ENCODE data around the gene ZNF598.
A peak's percentile ranks its signal among the peaks of the same experiment; 100 is the strongest.

The ZNF598 gene

GRCh38 chr16:2003231-2003826 is 6.3 kb downstream of the ZNF598 start:
- H3K9me3 ChIP-seq (ENCODE audit: low read depth, low read length), result no peaks in the 10 kb centered on the region
- no peak overlapping the region for H3K4me3 ChIP-seq
- no peak overlapping the region for H3K9ac ChIP-seq (ENCODE audit: insufficient read length)
- peaks cover 55% of the 10 kb centered on the region; the same call in 1 of the 2 replicates for H3K36me3 ChIP-seq (ENCODE audit: insufficient read depth, low read length)
- no peak for TF ChIP-seq EZH2 (IDR thresholded peaks at IDR 0.05)
- H3K27ac ChIP-seq, result no peak overlapping the region
- DNase-seq (ENCODE audit: low read depth, low spot score), result no peak

GRCh38 chr16:2002406-2003230 is 7.0 kb downstream of the ZNF598 start:
- Histone ChIP-seq H3K4me3 (no peak overlapping the region), H3K27ac (no peak overlapping the region), H3K36me3 (ENCODE audit: insufficient read depth, low read length) (peaks cover 53% of the 10 kb centered on the region; the same call in 1 of the 2 replicates), H3K9ac (ENCODE audit: insufficient read length) (no peak overlapping the region), H3K9me3 (ENCODE audit: low read depth, low read length) (no peaks in the 10 kb centered on the region)
- TF ChIP-seq POLR2AphosphoS5 (IDR thresholded peaks at IDR 0.05; ENCODE audit: borderline replicate concordance, low read depth, low read length), result no peak
- TF ChIP-seq FOXP2 (optimal IDR thresholded peaks at IDR 0.05; ENCODE audit: control extremely low read depth, extremely low read length, insufficient read depth), result no peak
- no peak for TF ChIP-seq EZH2 (IDR thresholded peaks at IDR 0.05)
- no peak for DNase-seq (ENCODE audit: low read depth, low spot score)

- no peak for DNase-seq (ENCODE audit: low read depth, low spot score)
- Histone ChIP-seq H3K9me3 (ENCODE audit: low read depth, low read length) (no peaks in the 10 kb centered on the region), H3K36me3 (ENCODE audit: insufficient read depth, low read length) (peaks cover 56% of the 10 kb centered on the region; the same call in 1 of the 2 replicates), H3K9ac (ENCODE audit: insufficient read length) (no peak overlapping the region), H3K4me3 (no peak overlapping the region), H3K27ac (no peak overlapping the region)
- no peak for TF ChIP-seq FOXP2 (optimal IDR thresholded peaks at IDR 0.05; ENCODE audit: control extremely low read depth, extremely low read length, insufficient read depth)
- TF ChIP-seq EZH2 (IDR thresholded peaks at IDR 0.05), result no peak
- no peak for TF ChIP-seq POLR2AphosphoS5 (IDR thresholded peaks at IDR 0.05; ENCODE audit: borderline replicate concordance, low read depth, low read length)
These were observed 7.9 kb downstream of the ZNF598 start for GRCh38 chr16:2001456-2002355.

- H3K36me3 ChIP-seq (ENCODE audit: insufficient read depth, low read length), result peaks cover 58% of the 10 kb centered on the region; the same call in 1 of the 2 replicates
These were observed 8.6 kb downstream of the ZNF598 start for GRCh38 chr16:2001035-2001434.

GRCh38 chr16:1999866-2000514 is 9.6 kb downstream of the ZNF598 start:
- Histone ChIP-seq H3K27ac (no peak overlapping the region), H3K9ac (ENCODE audit: insufficient read length) (no peak overlapping the region), H3K4me3 (no peak overlapping the region), H3K36me3 (ENCODE audit: insufficient read depth, low read length) (peaks cover 58% of the 10 kb centered on the region; the same call in 1 of the 2 replicates), H3K9me3 (ENCODE audit: low read depth, low read length) (no peaks in the 10 kb centered on the region)
- DNase-seq (ENCODE audit: low read depth, low spot score), result no peak
- no peak for TF ChIP-seq FOXP2 (optimal IDR thresholded peaks at IDR 0.05; ENCODE audit: control extremely low read depth, extremely low read length, insufficient read depth)
- no peak for TF ChIP-seq EZH2 (IDR thresholded peaks at IDR 0.05)
- no peak for TF ChIP-seq POLR2AphosphoS5 (IDR thresholded peaks at IDR 0.05; ENCODE audit: borderline replicate concordance, low read depth, low read length)

More at GRCh38 chr16:2001035-2001434, 8.6 kb downstream of the ZNF598 start:
- TF ChIP-seq POLR2AphosphoS5 (IDR thresholded peaks at IDR 0.05; ENCODE audit: borderline replicate concordance, low read depth, low read length) (no peak), FOXP2 (optimal IDR thresholded peaks at IDR 0.05; ENCODE audit: control extremely low read depth, extremely low read length, insufficient read depth) (no peak), EZH2 (IDR thresholded peaks at IDR 0.05) (no peak)
- no peak overlapping the region for H3K27ac ChIP-seq
- no peak overlapping the region for H3K4me3 ChIP-seq
- no peak overlapping the region for H3K9ac ChIP-seq (ENCODE audit: insufficient read length)
- no peak for DNase-seq (ENCODE audit: low read depth, low spot score)
- no peaks in the 10 kb centered on the region for H3K9me3 ChIP-seq (ENCODE audit: low read depth, low read length)

DNA sequence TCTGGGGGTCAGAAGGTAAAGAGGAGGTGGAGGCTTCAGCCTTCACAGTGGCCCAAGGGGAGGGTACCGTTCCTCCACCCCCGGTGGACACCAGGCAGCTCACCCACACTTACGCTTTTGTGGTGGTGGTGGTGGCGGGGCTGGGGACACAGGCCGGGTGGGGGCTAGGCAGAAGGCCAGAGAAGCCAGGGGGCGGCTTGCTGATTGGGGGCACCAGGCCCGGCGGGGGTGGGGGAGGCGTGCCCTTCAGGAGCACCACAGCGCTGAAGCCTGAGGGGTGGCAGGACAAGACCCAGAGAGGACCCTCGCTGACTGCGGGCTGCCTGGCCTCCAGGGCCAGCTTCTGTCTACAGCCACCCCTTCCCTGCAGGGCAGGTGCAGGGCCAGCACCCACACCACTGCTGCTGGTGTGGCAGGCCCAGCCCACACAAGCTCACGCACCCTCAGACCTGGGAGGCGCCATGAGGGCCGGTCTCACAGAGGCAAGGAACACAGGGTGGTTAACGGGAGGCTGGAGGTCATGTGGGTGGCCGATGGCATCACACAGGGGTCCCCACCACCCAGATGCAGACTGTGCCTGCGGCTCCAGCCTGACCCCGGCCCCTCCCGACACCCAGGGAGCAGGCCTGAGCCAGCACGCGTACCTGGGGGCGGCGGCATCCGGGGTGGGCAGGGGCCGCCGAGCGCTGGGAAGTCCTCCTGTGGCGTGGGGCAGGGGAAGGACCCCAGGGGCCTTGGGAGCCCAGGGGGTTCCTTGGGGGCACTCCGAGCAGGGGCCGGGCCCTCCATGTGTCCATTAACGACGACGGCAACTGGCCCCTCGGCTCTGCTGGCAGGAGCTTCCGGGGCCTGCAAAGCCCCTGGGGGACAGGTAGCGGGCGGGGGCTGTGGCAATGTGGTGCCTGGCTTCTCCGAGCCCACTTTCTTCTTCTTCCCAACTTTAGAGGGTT is 10.5 kb downstream of the ZNF598 start:
- H3K36me3 ChIP-seq (ENCODE audit: insufficient read depth, low read length), result peaks cover 58% of the 10 kb centered on the region; the same call in 1 of the 2 replicates
- no peak for DNase-seq (ENCODE audit: low read depth, low spot score)
- no peak overlapping the region for H3K4me3 ChIP-seq
- H3K9ac ChIP-seq (ENCODE audit: insufficient read length), result no peak overlapping the region
- TF ChIP-seq EZH2 (IDR thresholded peaks at IDR 0.05) (no peak), FOXP2 (optimal IDR thresholded peaks at IDR 0.05; ENCODE audit: control extremely low read depth, extremely low read length, insufficient read depth) (no peak), POLR2AphosphoS5 (IDR thresholded peaks at IDR 0.05; ENCODE audit: borderline replicate concordance, low read depth, low read length) (no peak)
- H3K27ac ChIP-seq, result 0 out of 2 replicates have a peak overlapping the region, but pooled peaks have one; percentile 9
- H3K9me3 ChIP-seq (ENCODE audit: low read depth, low read length), result no peaks in the 10 kb centered on the region

GRCh38 chr16:1998360-1998835 is 11.2 kb downstream of the ZNF598 start:
- peak overlapping the region; percentile 31; the same call in 1 of the 2 replicates for H3K27ac ChIP-seq

More at GRCh38 chr16:1998360-1998835, 11.2 kb downstream of the ZNF598 start:
- no peak for DNase-seq (ENCODE audit: low read depth, low spot score)
- H3K9me3 ChIP-seq (ENCODE audit: low read depth, low read length), result no peaks in the 10 kb centered on the region
- TF ChIP-seq EZH2 (IDR thresholded peaks at IDR 0.05) (no peak), FOXP2 (optimal IDR thresholded peaks at IDR 0.05; ENCODE audit: control extremely low read depth, extremely low read length, insufficient read depth) (no peak)
- no peak overlapping the region for H3K9ac ChIP-seq (ENCODE audit: insufficient read length)
- no peak overlapping the region for H3K4me3 ChIP-seq
- peaks cover 56% of the 10 kb centered on the region; the same call in 1 of the 2 replicates for H3K36me3 ChIP-seq (ENCODE audit: insufficient read depth, low read length)

Measured in SK-N-MC (cell line).